Activated gamma-delta T cell treated with Interleukin-2 at 50 U/mL for 16 hours (primary cell): ENCODE measurements around the gene MYBPC2.
"Not testable (repeated sequence)": the region's sequence is repeated elsewhere in the genome, so short reads cannot be mapped to it uniquely, and the experiment has no call there.

ENCODE experiments used
- DNase-seq: peaks from one replicate; pipeline ENCODE4 v3.0.0-alpha.2; 2020

MYBPC2 gene

DNA sequence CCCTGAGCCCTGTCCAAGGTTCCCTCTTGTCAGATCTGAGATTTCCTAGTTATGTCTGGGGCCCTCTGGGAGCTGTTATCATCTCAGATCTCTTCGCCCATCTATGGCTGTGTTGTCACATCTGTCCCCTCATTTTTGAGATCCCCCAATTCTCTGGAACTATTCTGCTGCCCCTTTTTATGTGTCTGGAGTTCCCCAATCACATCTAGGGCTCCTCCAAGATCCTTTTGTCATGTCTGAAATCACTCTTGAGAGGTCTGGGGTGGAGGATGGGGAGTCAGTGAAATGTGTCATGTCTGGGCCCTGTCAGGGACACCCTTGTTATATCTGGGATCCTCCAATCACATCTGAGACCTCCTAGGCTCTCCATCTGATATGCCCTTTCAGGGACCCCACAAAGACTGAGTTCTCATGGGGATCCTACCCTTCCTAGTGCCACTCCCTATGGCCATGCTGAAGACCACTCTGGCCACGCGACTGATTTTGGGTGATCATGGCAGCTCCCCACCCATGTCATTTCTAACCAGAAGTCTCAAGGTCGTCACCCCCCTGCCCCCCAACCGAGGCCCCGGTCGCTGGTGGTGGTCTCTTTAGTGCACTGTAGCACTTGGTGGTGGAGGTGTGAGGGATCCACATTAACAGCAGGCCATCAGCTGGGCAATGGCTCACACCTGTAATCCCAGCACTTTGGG is 3.8 kb upstream of the MYBPC2 start:
- no peak for DNase-seq

DNA sequence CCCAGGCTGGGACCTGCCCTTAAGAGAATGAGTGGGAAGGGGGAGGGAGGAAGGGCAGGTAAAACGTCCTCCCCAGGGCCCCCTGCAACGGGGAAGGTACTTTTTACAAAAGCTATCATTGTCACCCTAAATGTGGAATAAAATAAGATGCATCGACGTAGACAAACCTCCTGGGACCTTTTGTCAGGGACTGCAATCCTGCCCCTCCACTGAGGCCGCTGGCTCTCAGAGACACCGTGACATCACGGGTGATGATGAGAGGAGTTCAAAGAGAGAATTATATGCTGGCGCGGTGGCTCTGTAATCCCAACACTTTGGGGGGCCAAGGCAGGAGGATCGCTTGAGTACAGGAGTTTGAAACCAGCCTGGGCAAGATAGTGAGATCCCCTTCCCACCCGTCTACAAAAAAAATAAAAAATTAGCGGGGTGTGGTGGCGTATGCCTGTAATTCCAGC is 1.8 kb upstream of the MYBPC2 start:
- DNase-seq = no peak

DNA sequence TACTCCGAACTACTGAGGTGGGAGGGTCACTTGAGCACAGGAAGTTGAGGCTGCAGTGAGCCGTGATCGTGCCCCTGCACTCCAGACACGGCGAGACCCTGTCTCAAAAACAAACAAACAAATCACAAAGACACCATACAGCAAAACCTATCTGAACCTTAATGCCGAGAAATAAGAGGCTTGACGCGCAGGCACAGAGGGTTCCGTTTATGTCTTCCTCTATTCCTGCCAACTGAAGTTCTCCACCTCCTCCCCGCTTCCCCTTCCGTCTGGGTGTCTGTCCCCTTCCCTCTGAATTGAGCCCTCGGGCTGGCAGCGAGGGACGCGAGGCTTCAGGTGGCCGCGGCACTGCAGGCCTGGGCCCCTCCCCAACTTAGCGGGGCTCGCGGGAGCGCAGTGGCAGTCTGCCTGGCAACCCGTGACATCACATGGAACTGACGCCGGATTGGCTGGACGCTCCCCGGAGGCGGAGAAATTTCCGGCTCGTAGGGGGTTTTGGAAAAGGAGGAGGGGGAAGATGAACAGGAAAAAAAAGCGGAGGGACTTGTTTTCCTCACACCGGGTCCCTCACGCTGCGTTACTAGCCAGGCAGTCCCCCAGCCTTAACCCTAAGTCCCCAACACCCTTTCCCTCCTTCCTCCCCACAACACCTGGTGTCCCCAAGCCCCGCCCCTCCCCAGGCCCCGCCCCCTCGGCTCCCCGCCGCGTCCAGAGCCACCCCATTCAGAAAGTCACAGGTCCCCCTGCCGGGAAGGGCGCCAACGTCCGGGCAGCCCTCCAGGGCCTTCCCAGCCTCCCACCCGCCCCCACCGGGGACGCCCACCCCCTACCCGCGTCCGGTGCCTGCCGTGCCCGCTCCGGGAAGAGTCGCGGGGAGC is 1.1 kb upstream of the MYBPC2 start:
- DNase-seq = peak; percentile 79

DNA sequence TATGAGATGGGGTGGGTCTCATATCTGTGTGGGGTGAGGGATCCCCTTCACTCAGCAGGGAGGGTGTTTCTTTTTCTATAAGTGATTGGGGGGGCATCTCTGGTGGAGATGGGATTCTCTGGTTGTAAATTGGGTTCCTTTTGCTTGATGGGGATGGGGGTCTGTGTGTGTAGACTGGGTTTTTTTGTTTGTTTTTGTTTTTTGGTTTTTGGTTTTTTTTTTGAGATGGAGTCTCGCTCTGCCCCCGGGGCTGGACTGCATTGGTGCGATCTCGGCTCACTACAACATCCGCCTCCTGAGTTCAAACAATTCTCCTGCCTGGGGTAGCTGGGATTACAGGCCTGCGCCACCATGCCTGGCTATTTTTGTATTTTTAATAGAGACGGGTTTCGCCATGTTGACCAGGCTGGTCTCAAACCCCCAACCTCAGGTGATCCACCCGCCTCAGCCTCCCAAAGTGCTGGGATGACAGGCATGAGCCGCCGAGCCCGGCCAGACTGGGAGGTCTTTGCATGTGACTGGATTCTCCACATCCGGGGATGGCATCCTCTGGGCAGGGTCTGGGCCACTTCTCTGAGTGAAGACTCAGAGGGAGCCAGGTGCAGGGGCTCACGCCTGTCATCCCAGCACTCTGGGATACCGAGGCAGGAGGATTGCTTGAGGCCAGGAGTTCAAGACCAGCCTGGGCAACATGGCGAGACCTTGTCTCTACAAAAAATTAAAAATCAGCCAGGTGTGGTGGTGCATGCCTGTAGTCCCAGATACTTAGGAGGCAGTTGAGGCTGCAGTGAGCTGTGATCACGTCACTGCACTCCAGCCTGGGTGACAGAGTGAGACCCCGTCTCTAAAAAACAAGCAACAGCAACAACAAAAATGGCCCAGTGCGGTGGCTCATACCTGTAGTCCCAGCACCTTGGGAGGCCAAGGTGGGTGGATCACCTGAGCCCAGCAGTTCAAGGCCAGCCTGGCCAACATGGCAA is 799 bp downstream of the MYBPC2 start:
- no peak for DNase-seq

DNA sequence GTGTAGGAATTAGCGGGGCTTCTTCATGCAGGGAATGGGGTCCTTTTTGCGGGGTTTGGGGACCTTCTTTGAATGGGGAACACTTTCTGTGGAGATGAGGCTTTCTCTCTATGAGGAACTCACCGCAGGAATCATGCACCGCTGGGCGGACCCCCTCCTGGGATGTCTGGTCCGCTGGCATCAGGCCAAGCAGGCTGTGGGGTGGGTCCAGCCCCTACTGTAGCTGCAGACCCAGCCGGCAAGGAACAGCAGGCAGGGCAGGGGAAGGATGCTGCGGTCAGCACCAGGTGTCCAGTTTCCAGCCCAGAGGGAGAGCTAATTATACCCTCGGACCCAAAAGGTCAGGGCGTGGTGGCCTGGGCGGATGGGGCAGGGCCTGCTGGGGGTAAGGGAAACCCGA is 1.8 kb downstream of the MYBPC2 start:
- DNase-seq = no peak

DNA sequence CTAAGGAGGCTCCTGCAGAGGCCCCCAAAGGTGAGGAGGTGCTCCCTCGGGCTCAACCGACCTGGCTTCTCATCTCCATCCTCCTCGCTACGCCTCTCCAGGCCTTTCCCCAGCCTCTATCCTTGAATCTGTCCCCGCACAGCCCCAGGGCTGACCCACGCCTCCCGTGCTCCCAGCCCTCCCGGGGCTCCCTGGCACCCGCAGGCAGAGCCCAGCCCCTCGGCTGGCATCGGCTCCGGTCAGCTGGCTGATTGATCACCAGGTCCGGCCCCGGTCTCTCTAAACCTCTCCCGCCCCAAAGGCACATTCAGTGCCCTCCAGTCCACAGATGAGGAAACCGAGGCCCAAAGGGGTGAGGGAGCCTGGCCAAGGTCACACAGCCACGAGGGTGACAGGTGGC is 2.5 kb downstream of the MYBPC2 start:
- no peak for DNase-seq

DNA sequence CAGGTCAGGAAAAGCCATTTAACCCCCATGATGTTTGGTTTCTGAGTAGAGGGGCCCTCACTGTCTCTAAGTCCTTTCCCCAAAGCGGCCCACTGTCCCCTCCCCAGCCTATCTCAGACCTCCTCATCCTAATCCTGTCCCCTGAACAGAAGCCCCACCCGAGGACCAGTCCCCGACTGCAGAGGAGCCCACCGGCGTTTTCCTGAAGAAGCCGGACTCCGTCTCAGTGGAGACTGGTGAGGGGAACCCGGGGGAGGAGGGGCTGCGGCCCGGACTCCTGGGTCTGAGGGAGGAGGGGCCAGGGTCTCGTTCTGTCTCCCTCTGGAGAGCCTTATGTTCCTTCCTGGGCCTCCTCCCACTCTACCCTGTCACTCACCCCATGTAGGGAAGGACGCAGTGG is 2.9 kb downstream of the MYBPC2 start:
- no peak for DNase-seq

DNA sequence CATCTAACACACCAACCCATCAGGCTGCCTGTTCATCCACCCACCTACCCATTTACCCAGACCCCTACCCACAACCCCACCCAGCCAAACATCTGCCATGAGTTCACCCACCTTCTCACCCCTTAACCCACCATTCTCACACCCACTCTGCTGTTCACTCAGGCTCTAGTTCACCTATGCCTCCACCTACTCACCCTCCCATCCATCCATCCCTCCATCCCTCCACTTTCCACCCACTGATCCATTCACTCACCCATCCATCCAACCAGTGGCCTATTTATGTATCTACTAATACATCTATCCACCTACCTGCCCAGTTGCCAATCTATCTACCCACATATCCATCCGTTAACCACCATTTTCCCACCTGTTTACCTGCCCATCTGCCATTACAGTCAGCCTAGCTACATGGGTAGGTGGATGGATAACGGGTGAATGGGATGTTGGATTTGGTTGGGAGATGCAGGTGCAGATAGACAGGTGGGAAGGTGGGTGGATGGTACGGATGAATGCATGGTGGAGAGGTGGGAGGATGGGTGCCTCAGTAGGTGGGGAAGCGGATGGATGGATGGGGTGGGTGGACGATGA is 5.3 kb downstream of the MYBPC2 start:
- DNase-seq = no peak

DNA sequence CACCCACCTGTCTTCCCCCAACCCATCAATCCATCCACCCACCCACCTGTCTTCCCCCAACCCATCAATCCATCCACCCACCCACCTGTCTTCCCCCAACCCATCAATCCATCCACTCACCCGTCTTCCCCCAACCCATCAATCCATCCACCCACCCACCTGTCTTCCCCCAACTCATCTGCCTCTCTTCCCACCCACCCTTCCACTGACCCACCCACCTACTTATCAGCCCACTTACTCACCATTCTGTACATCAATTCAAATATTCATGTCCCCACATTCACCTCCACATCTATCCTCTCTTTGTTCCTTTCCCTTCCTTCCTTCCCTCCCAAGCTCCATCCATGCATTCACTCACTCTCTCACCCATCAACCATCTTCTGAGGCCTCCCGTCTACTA is 6.4 kb downstream of the MYBPC2 start:
- DNase-seq = not testable (repeated sequence)

DNA sequence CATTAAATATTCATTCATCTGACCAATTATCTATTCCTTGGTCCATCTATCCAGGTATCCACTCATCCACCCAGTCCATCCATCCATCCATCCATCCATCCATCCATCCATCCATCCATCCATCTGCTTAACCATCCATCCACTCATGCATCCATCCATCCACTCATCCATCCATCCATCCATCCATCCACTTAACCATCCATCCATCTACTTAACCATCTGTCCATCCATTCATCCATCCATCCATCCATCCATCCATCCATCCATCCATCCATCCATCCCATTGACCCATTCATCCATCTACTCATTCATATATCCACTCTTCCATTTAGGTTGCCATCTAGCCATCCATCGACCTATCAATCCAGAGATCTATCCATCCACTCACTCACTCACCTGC is 11.4 kb downstream of the MYBPC2 start:
- DNase-seq = no peak

DNA sequence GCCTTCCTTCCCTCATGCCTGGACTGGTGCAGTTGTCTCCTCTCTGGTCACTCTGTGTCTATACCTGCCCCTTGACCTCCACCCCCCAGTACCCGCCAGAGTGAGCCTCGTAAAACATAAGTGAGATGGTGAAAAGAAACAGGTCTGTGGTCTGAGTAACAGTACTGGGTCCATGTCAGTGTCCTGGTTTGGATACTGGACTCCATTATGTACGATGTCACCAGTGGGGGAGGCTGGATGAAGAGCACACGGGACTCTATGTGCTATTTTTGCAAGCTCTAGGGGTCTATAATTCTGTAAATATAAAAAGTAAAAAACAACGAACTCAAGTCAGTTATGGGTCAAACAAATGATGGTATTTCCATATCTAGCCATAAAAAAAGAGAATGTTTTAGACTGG is 14.4 kb downstream of the MYBPC2 start:
- DNase-seq = no peak

DNA sequence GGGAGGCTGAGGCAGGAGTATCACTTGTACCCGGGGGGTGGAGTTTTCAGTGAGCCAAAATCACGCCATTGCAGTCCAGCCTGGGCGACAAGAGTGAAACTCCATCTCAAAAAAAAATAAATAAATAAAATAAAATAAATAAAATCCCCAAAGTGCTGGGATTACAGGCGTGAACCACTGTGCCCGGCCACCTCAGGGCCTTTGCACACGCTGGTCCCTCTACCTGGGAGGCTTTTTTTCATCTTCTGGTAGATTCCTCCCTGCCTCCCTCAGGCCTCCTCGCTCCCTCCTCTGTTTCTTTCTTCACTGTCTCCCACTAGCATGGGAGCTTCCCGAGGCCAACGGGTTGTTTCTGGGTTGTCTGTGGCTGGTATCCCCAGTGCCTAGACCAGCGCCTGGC is 15.1 kb downstream of the MYBPC2 start:
- no peak for DNase-seq

DNA sequence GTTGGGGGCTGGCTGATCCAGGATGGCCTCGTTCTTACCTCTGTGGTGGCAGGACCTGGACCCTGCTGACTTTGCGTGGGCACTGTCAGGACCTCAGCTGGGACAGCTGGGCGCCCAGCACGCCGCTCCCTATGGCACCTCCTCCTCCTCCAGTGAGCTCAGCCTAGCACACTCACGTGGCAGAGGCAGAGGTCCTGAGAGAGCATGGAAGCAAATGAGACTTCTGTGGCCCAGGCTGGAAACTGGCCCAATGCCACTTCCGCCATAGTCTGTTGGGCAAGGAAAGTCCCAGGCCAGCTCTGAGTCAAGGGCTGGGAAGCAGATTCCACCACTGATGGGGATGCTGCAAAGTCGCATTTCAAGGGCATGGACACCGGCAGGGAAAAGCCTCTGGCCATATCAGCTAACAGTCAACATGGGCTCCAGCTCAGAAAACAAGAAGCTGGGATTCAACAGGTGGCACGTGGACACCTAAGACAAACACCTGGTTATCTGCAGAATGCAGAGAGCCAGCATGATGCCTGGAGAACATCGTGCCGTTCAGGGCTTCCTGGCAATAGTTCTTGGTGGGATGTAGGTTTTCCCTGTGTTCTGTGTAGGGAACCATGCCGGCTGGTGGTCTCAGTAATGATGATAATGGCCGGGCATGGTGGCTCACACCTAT is 16.7 kb downstream of the MYBPC2 start:
- no peak for DNase-seq

DNA sequence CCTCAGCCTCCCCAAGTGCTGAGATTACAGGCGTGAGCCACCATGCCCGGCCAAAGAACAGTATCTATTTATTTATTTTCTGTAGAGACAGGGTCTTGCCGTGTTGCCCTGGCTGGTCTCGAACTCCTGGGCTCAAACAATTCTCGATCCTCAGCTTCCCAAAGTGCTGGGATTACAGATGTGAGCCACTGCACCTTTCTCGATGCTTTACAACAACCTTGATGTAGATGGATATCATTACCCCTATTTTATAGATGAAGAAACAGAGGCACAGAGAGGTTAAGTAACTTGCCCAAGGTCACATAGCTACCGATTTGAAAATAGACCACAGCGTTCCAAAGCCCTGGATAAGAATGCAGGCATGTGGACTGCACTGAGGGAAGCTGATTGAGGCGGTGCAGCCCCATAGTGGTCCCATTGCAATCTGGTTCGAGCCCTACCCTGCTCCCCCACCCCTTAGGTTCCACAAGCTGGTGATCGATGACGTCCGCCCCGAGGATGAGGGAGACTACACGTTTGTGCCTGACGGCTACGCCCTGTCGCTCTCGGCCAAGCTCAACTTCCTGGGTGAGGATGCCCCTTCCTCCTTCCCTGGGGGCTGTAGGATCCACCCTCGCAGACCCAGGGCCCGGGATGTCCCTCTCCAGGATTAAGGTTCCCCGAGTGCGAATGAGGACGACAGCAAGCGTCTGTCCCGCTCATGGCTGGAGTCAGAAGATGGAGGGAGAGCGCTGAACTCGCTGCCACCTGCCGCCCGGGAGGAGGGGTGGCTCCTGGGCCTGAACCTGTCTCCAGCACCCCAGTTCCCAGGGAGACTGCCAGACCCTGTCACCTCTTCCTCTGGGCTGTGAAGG is 17.9 kb downstream of the MYBPC2 start:
- DNase-seq = no peak

DNA sequence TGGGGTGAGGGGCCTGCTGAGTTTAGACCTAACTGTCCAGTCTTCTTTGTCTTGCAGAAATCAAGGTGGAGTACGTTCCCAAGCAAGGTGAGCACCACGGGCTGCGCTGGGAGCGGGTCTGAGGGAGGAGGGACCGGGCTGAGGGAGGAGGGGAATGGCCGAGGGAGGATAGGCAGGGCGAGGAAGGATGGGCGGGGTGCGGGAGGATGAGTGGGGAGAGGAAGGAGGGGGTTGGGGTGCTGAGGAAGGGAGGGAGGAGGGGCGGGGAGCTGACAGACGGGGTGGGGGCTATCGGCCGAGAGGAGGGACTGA is 18.5 kb downstream of the MYBPC2 start:
- no peak for DNase-seq

DNA sequence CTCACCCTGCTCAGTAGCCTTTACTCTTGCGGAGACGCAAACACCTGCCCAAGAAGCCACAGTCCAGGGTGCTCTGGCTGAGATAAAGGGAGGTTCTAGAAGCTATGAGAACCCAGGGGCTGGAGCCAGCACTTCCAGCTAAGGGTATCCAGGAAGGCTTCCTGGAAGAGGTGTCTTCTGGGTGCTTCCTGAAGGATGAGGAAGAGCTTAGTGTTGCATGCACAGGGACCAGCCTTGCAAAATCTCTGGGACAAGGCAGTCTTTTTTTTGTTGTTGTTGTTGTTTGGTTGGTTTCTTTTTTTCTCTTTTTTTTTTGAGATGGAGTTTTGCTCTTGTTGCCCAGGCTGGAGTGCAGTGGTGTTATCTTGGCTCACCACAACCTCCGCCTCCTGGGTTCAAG is 20.6 kb downstream of the MYBPC2 start:
- DNase-seq = no peak

DNA sequence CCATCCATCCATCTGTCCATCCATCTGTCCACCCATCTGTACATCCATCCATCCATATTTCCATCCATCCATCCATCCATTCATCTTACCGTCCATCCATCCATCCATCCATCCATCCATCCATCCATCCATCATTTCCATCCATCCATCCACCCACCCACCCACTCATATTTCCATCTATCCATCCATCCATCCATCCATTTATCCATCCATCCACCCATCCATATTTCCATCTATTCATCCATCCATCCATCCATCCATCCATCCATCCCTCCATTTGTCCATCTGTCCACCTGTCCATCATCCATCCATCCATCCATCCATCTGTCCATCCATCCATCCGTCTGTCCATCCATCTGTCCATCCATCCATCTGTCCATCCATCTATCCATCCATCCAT is 23.3 kb downstream of the MYBPC2 start:
- DNase-seq = no peak

DNA sequence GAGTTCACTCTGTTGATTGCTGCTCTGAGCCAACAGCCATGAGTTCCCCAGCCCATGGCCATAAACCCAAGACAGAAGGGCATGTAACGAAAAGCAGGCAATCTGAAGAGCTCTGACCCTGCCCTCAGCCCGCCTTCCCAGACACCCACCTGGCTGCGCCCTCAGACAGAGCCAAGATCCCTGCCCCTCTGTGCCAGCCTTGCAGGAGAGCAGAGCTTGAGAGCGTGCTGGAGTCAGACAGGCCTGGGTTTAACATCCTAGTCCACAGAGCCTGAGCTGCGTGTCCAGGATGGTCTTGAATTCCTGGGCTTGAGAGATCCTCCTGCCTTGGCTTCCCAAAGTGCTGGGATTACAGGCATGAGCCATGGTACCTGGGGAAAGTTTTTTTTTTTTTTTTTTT is 24.6 kb downstream of the MYBPC2 start:
- no peak for DNase-seq

DNA sequence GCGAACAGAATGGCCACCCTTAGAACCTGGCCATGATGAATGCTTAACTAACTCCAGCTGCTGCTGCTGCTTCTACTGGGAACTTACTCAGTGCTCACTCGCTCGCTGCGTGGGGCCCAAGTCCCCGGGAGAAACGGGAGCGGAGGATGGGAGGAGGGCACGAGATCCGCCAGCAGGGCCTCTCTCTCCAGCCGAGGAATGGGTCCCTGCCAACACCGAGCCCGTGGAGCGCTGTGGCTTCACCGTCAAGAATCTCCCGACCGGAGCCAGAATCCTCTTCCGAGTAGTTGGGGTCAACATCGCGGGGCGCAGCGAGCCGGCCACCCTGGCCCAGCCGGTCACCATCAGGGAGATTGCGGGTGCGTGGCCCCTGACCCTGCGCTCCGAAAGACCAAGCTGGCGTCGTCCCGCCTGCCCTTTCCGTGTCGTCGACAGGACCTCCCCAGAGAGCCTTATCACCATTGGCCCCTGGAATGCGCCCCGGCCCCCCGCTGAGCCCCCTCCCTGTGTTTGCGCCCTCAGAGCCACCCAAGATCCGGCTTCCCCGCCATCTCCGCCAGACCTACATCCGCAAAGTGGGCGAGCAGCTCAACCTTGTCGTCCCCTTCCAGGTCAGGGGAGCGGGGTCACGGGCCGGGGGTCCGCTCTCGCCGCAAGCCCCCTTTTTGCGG is 25.8 kb downstream of the MYBPC2 start:
- no peak for DNase-seq

DNA sequence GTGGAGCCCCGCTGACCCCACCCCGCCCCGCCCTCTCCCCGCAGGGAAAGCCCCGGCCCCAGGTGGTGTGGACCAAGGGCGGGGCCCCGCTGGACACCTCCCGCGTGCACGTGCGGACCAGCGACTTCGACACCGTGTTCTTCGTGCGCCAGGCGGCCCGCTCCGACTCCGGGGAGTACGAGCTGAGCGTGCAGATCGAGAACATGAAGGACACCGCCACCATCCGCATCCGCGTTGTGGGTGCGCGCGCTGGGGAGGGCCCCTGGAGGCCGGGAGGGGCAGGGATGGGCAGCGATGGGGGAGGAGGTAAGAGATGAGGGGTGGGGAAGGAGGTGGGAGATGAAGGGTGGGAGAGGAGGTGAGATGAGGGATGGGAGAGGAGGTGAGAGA is 26.4 kb downstream of the MYBPC2 start:
- DNase-seq = no peak

DNA sequence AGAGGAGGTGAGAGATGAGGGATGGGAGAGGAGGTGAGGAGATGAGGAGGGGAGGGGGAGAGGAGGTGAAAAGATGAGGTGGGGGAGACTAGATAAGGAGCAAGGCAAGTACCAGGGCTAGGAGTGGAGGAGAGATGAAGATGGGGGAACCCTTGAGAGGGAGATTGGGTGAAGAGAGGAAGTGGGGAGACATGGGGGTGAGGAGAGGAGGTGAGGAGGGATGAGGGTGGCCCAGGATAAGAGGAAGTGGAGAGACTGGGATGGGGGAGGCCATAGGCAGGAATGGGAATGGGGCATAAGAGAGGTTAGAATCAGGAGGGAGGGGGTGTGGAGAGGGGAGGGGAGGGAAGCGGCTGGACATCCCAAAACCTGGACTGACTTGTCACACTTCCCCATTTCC is 26.9 kb downstream of the MYBPC2 start:
- DNase-seq = no peak
